ENCODE measurements around the gene CHD9NB.

GRCh38 chr16:53035176-53035942, 17.3 kb downstream of the CHD9NB start:
- TF ChIP-seq CTCF (IDR thresholded peaks at IDR 0.05), result no peak
- no peak for TF ChIP-seq POLR2A (IDR thresholded peaks at IDR 0.05)
